Astrocyte (in vitro differentiated cells and primary cell): ENCODE measurements around the gene CD58.

Experiments
- CTCF ChIP-seq: IDR thresholded peaks from 2 replicates; pipeline ENCODE4 v1.5.1; 2011; ENCODE audit warnings: low read depth, mild to moderate bottlenecking, inconsistent platforms, low read length, moderate library complexity; ENCODE audit not compliant: insufficient read depth
- EZH2 ChIP-seq: IDR thresholded peaks from 2 replicates; pipeline ENCODE4 v1.6.1; 2012; ENCODE audit warnings: mild to moderate bottlenecking, low read length, inconsistent platforms; ENCODE audit not compliant: insufficient read depth

DNA sequence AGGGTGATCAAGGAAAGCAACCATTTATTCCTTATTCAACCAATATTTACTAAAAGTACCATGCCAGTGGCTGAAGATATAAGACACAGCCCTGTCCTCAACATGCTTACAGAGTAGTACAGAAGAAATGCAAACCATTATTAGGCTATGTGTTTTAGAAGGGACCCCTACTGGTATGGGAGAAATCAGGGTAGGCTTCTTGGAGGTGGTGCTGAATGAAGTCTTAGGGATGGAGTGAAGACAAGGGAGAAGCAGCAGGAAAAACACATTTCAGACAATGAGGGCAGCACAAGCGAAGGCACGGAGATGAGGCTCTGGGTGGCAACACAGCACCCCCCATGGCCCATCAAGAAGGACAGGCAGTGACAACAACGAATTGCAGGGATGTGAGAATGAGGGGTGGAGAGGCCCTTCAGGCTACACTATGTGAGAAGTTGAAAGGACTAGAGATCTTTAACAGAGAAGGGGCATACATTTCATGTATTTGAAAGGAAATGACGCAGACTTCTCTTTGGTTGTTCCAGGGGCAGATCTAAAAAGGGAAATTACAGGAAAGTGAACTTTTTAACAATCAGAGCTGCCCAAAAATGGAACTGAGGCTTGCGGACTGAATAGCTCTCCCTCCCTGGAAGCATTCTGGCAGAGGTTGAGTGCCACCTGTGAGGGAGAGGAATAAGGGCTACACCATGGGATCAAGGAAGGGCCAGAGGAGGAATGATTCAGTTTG, 16.8 kb upstream of the CD58 start:
- TF ChIP-seq CTCF, result no peak
- TF ChIP-seq EZH2, result no peak
